GM12864 (cell line): ENCODE data around the gene ZNF622.

ENCODE experiments used
- DNase-seq: peaks from one replicate; pipeline ENCODE4 v3.0.0-alpha.2; 2011; ENCODE audit warnings: low read depth
- H3K4me3 ChIP-seq: 2 replicates; pipeline ENCODE4 v1.5.1; 2011; ENCODE audit warnings: mild to moderate bottlenecking, low read depth, low read length, control low read depth
- CTCF ChIP-seq: IDR thresholded peaks from 2 replicates; pipeline ENCODE4 v1.5.1; 2011; ENCODE audit warnings: low read depth, mild to moderate bottlenecking, moderate library complexity, low read length, control low read depth, inconsistent platforms; ENCODE audit errors: missing control alignments

The ZNF622 gene

GRCh38 chr5:16413166-16413860, 52.3 kb downstream of the ZNF622 start:
- TF ChIP-seq CTCF = no peak
- no peak for DNase-seq
- H3K4me3 ChIP-seq = no peak overlapping the region

GRCh38 chr5:16412556-16412955, 53.0 kb downstream of the ZNF622 start:
- TF ChIP-seq CTCF = no peak
- DNase-seq = no peak
- H3K4me3 ChIP-seq = no peak overlapping the region

- TF ChIP-seq CTCF = no peak
- H3K4me3 ChIP-seq = no peak overlapping the region
- no peak for DNase-seq
Measured at GRCh38 chr5:16411741-16412455, 53.7 kb downstream of the ZNF622 start.

GRCh38 chr5:16411235-16411634, 54.4 kb downstream of the ZNF622 start:
- no peak for DNase-seq

GRCh38 chr5:16410338-16410737, 55.3 kb downstream of the ZNF622 start:
- TF ChIP-seq CTCF = no peak
- DNase-seq = no peak
- no peak overlapping the region for H3K4me3 ChIP-seq

More at GRCh38 chr5:16411235-16411634, 54.4 kb downstream of the ZNF622 start:
- H3K4me3 ChIP-seq = no peak overlapping the region
- no peak for TF ChIP-seq CTCF

- no peak for DNase-seq
- TF ChIP-seq CTCF = no peak
- no peak overlapping the region for H3K4me3 ChIP-seq
Measured at GRCh38 chr5:16406630-16407029, 59.0 kb downstream of the ZNF622 start.
